Karpas-422 (cell line): ENCODE measurements around the gene TTLL10. TPM values are rescaled to one million over a fixed set of nuclear protein-coding genes. Genes with fewer than 3 reads are reported as not detected.
"Not testable (repeated sequence)": the region's sequence is repeated elsewhere in the genome, so short reads cannot be mapped to it uniquely, and the experiment has no call there.

ENCODE experiments used
- DNase-seq: peaks from one replicate; pipeline ENCODE4 v3.0.0-alpha.2; 2015
- H2AFZ ChIP-seq: fragments of 200-600 bp; sonication (generic); 2 replicates; pipeline ENCODE4 v1.6.1; 2014; ENCODE audit warnings: antibody characterized with exemption, low read length, mixed read lengths
- H3K27ac ChIP-seq: fragments of 200-600 bp; sonication (generic); 2 replicates; pipeline ENCODE4 v1.5.1; 2014; ENCODE audit warnings: mild to moderate bottlenecking, low read length, moderate library complexity
- H3K27me3 ChIP-seq: fragments of 200-600 bp; sonication (generic); 2 replicates; pipeline ENCODE4 v1.6.1; 2014; ENCODE audit warnings: low read length, mixed read lengths
- H3K36me3 ChIP-seq: fragments of 200-600 bp; sonication (generic); 2 replicates; pipeline ENCODE4 v1.6.1; 2014; ENCODE audit warnings: low read length, mixed read lengths; ENCODE audit not compliant: insufficient read depth
- H3K4me1 ChIP-seq: fragments of 200-600 bp; sonication (generic); 2 replicates; pipeline ENCODE4 v1.6.1; 2014; ENCODE audit warnings: mild to moderate bottlenecking, low read length, mixed read lengths
- H3K4me2 ChIP-seq: fragments of 200-600 bp; sonication (generic); 2 replicates; pipeline ENCODE4 v1.6.1; 2014; ENCODE audit warnings: low read length, low read depth, mild to moderate bottlenecking; ENCODE audit not compliant: poor library complexity, severe bottlenecking
- H3K4me3 ChIP-seq: fragments of 200-600 bp; sonication (generic); 2 replicates; pipeline ENCODE4 v1.5.1; 2014; ENCODE audit warnings: mild to moderate bottlenecking, antibody characterized with exemption, low read length, mixed read lengths
- H3K79me2 ChIP-seq: fragments of 200-600 bp; sonication (generic); 2 replicates; pipeline ENCODE4 v1.6.1; 2014; ENCODE audit warnings: mild to moderate bottlenecking, low read length, mixed read lengths
- H3K9ac ChIP-seq: fragments of 200-600 bp; sonication (generic); 2 replicates; pipeline ENCODE4 v1.6.0; 2014; ENCODE audit warnings: low read length
- H3K9me2 ChIP-seq: fragments of 200-600 bp; sonication (generic), shearing (Covaris generic); replicated peaks from 2 replicates; pipeline ENCODE4 v1.6.0; 2014; ENCODE audit warnings: mild to moderate bottlenecking, low read length, moderate library complexity; ENCODE audit not compliant: insufficient read depth
- H3K9me3 ChIP-seq: fragments of 300-700, 200-600 bp; sonication (generic); 2 replicates; pipeline ENCODE4 v1.6.1; 2014; ENCODE audit warnings: low read length, mixed read lengths
- H4K20me1 ChIP-seq: fragments of 200-600 bp; sonication (generic); 2 replicates; pipeline ENCODE4 v1.6.1; 2014; ENCODE audit warnings: mild to moderate bottlenecking, antibody characterized with exemption, low read length, low read depth; ENCODE audit not compliant: insufficient read depth
- total RNA-seq: library from RNA; depleted of rRNA; stranded (reverse); fragments of >200 nt; shearing (Covaris generic); gene quantifications from 2 replicates; pipeline ENCODE4 v1.2.3, GENCODE V29; 2014; ENCODE audit warnings: low replicate concordance

Gene TTLL10
- total RNA-seq, 1 experiment from 2014 or later: not detected

DNA sequence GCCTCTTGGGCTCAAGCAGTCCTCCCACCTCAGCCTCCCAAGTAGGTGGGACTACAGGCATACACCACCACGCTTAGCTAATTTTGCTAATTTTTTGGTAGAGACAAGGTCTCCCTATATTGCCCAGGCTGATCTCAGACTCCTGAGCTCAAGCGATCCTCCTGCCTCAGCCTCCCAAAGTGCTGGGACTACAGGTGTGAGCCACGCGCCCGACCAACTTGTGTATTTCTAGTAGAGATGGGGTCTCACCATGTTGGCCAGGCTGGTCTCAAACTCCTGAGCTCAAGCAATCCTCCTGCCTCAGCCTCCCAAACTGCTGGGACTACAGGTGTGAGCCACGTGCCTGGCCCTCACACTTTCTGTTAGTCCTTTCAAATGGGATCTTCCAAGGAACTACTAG is 22.0 kb downstream of the TTLL10 start:
- H3K79me2 ChIP-seq, H3K27me3 ChIP-seq, H2AFZ ChIP-seq, H3K36me3 ChIP-seq, H3K9me2 ChIP-seq, H3K4me2 ChIP-seq, H3K9me3 ChIP-seq, H3K4me3 ChIP-seq, H4K20me1 ChIP-seq, H3K4me1 ChIP-seq, DNase-seq, H3K9ac ChIP-seq, H3K27ac ChIP-seq: not testable (repeated sequence)

DNA sequence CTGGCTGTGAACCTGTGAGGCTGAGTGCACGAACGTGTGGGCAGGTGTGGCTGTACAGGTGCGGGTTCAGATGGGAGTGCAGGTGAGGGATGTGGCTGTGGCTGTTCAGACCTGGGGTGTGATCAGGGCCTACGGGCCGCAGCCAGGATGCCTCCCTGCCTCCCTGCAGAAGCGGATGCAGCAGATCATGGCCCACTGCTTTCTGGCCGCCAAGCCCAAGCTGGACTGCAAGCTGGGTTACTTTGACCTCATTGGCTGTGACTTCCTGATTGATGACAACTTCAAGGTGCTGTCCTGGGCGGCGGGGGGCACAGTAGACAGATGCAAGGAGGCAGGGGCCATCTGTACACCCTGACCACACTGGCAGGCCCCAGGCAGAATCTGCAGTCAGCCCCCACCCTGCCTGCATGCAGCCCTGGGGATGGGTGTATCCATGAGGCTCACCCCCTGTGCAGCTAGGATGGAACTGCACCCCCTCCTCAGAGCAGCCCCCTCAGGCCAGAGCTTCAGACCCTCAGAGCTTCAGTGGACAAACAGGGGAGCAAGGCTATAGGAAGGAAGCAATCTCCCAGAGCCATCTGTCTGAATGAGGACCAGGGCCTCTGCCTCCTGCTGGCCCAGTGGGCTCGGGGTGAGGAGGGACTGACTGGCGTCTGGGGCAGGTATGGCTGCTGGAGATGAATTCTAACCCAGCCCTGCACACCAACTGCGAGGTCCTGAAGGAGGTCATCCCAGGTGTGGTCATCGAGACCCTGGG is 22.9 kb downstream of the TTLL10 start:
- H3K27me3 ChIP-seq: no peaks in the 10 kb centered on the region
- no peak overlapping the region for H3K4me2 ChIP-seq
- H4K20me1 ChIP-seq: no peaks in the 10 kb centered on the region
- no peak overlapping the region for H3K9ac ChIP-seq
- H3K36me3 ChIP-seq: no peaks in the 10 kb centered on the region
- no peak overlapping the region for H2AFZ ChIP-seq
- DNase-seq: no peak
- no peaks in the 10 kb centered on the region for H3K9me2 ChIP-seq
- H3K27ac ChIP-seq: no peak overlapping the region
- no peak overlapping the region for H3K4me3 ChIP-seq
- no peaks in the 10 kb centered on the region for H3K4me1 ChIP-seq
- no peaks in the 10 kb centered on the region for H3K9me3 ChIP-seq
- H3K79me2 ChIP-seq: no peaks in the 10 kb centered on the region

DNA sequence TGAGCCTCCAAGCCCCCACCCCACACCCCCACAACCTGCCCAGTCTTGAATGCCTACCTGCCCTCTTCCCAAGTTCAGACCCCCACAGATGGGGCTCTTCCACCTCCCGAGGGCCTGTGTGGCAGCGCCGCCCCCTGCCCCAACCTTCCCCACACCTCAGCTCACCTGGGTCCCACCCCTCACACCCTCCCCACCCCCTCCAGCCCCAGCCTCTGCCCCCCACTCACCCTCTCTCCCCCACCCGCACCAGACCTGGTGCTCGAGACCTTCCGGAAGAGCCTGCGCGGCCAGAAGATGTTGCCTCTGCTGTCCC is 23.5 kb downstream of the TTLL10 start:
- Histone ChIP-seq H2AFZ (no peak overlapping the region), H3K36me3 (no peaks in the 10 kb centered on the region), H3K27me3 (no peaks in the 10 kb centered on the region), H3K4me2 (no peak overlapping the region), H4K20me1 (no peaks in the 10 kb centered on the region), H3K79me2 (no peaks in the 10 kb centered on the region), H3K9me2 (no peaks in the 10 kb centered on the region), H3K27ac (no peak overlapping the region), H3K9ac (no peak overlapping the region), H3K4me3 (no peak overlapping the region), H3K9me3 (no peaks in the 10 kb centered on the region), H3K4me1 (no peaks in the 10 kb centered on the region)
- DNase-seq: no peak

DNA sequence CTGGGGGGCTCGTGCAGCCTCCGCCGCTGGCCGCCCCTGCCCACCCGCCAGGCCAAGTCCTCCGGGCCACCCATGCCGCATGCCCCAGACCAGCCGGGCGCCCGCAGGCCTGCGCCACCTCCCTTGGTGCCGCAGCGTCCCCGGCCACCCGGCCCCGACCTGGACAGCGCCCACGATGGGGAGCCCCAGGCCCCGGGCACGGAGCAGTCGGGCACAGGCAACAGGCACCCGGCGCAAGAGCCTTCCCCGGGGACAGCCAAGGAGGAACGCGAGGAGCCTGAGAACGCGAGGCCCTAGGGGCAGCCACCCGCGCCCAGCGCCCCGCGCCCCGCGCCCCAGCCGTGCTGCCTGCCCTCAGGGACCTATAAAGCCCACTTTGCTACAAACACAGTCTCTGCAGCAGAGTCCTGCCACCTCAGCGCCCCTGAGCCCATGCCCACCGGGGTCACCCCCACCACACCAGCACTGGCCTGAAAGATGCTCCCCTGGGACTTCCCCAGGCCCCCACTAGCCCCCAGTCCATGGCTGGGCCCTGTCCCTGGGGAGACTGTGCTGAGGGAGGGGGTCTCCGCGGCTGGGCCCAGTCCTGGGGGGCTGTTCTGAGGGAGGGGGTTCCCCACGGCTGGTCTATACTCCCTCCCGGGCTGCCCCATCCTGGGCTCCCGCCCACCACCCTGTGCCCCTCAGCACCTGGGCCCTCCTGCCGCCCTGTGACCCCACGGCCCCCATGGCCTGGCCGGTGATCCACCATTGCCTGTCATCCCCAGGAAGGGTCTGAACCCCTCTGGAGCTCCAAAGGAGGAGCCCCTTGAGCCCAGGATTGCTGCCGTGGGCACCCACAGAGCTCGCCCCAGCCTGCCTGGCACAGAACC is 24.1 kb downstream of the TTLL10 start:
- Histone ChIP-seq H3K79me2 (no peaks in the 10 kb centered on the region), H3K9ac (no peak overlapping the region), H3K27me3 (no peaks in the 10 kb centered on the region), H3K9me2 (no peaks in the 10 kb centered on the region), H3K27ac (no peak overlapping the region), H3K9me3 (no peaks in the 10 kb centered on the region), H3K4me2 (no peak overlapping the region), H2AFZ (no peak overlapping the region), H3K4me1 (no peaks in the 10 kb centered on the region), H3K4me3 (no peak overlapping the region), H4K20me1 (no peaks in the 10 kb centered on the region), H3K36me3 (no peaks in the 10 kb centered on the region)
- no peak for DNase-seq

DNA sequence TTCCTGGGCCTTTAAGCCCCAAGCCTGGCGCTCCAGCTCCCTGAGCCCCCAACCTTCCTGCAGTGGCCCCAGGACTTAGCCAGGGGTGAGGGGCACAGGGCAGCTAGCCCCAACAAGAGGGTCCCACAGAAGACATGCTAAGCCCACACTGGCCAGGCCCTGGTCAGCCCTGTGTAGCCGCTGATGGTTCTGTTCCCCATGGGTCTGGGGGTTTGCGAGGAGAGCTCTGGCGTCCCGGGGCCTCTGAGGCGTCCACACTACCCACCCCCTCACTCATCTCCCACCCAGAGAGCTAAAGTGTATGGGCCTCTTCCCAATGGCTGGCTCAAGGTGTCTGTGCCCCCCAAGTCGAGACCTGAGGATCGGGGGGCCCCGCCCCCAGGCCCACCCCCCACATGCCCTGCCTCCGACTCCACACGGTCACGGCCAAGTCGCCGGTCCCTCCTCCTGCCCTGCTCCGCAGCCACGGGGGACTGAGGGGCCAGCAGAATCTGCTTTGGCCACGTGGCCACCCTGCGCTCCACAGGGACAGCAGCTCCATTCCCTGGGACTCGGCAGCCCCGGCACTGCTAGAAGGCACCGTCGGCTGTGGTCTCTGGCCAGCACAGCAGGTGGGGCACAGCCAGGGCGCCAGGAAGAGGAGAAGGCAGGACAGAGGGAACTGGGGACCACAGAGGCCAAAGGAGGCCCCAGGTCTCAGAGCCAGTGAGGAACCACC is 24.9 kb downstream of the TTLL10 start:
- Histone ChIP-seq H3K27me3 (no peaks in the 10 kb centered on the region), H3K36me3 (no peaks in the 10 kb centered on the region), H3K27ac (no peak overlapping the region), H3K79me2 (no peaks in the 10 kb centered on the region), H2AFZ (no peak overlapping the region), H3K4me2 (no peak overlapping the region), H4K20me1 (no peaks in the 10 kb centered on the region), H3K4me3 (no peak overlapping the region), H3K9ac (no peak overlapping the region), H3K9me2 (no peaks in the 10 kb centered on the region), H3K4me1 (no peaks in the 10 kb centered on the region), H3K9me3 (no peaks in the 10 kb centered on the region)
- no peak for DNase-seq

DNA sequence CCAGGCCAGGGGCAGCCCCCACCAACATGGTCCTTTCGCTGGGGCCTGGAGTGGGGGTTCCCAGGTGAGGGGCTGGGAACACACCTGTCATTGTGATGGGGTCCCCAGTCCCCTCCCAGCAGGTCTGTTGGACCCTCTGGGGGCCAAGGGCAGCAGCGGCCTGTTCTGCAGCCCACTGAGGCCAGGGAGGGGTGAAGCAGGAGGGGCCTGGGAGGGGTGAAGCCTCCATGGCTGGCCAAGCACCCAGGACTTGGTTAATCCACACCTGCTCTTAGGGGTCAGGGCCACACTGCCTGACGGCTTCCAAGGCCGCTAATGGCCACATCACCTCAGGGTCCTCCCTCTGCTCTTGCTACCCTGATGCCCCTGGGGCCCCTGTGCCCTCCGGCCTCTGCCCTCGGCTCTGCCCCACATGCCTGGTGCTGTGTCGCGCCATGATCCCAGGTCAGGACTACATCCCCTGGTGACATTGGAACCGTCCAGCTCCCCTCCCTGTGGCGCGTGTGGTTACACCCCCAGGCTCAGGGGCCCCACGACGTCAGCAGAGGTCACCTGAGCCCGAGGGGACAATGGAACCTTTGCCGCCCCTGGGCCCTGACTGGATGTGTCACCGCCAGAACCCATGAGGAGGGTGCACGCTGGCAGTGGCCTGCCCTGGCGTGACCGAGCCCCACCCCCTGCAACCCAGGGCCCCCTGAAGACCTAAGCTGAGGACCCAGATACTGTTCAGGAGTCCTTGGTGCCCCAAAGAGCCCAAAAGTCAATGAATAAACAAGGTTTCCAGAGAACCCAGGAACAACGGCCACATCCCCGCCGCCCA is 25.7 kb downstream of the TTLL10 start:
- H3K36me3 ChIP-seq: no peaks in the 10 kb centered on the region
- no peak overlapping the region for H2AFZ ChIP-seq
- no peak overlapping the region for H3K9ac ChIP-seq
- H3K4me2 ChIP-seq: no peak overlapping the region
- H3K79me2 ChIP-seq: no peaks in the 10 kb centered on the region
- no peaks in the 10 kb centered on the region for H3K4me1 ChIP-seq
- H3K9me2 ChIP-seq: no peaks in the 10 kb centered on the region
- no peaks in the 10 kb centered on the region for H4K20me1 ChIP-seq
- H3K27me3 ChIP-seq: no peaks in the 10 kb centered on the region
- DNase-seq: no peak
- no peak overlapping the region for H3K4me3 ChIP-seq
- no peaks in the 10 kb centered on the region for H3K9me3 ChIP-seq
- H3K27ac ChIP-seq: no peak overlapping the region

DNA sequence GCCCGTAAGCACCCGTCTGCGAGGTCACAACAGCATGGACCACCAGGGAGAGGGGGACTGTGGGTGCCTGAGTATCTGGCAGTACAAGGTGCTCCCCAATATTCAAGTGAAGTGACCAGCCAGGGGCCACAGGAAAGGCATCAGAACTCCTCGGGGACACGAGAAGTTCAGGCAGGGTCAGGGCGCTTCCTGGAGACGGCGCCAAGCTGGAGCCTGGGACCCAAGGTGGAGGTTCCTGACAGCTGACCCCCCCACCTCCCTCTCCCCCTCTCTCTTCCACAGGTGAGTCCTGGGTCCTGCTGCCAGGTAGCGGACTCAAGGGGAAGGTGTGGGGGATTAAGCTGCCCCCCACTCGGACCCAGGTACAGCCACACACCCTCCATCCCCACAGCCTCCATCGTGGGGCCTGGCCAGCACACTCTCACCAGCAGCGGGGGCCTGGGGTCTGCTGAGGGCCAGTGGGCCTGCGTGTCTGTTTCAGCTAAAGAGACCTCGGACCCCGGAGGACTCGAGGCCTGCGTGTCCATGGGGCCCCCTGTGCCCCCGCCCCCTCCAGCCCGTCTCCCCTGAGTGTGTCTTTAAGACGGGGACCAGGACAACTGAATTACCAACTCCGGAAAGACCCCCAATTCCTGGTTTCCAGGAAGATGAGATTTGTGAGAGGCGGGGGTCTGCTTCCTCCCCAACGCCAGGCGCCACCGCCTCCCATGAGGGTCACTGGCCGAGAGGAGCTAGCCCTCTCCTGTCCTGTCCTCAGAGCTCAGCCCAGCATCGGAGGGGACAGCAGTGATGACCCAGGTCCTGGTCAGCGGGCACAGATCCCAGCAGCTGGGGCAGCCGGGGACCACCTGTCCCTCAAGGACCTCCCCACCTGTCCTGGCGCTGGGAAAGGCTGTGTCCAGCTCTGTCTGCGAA is 26.5 kb downstream of the TTLL10 start:
- H3K9me3 ChIP-seq: no peaks in the 10 kb centered on the region
- no peaks in the 10 kb centered on the region for H3K9me2 ChIP-seq
- H2AFZ ChIP-seq: no peak overlapping the region
- 0 out of 2 replicates have a peak, but pooled peaks cover 3% of the 10 kb centered on the region for H4K20me1 ChIP-seq
- H3K9ac ChIP-seq: no peak overlapping the region
- no peaks in the 10 kb centered on the region for H3K36me3 ChIP-seq
- H3K79me2 ChIP-seq: no peaks in the 10 kb centered on the region
- H3K4me3 ChIP-seq: no peak overlapping the region
- H3K27ac ChIP-seq: no peak overlapping the region
- no peak overlapping the region for H3K4me2 ChIP-seq
- H3K27me3 ChIP-seq: no peaks in the 10 kb centered on the region
- no peak for DNase-seq
- H3K4me1 ChIP-seq: no peaks in the 10 kb centered on the region; the same call in 1 of the 2 replicates
